Suppressor macrophage treated with lipopolysaccharide for 1 hour (primary cell): ENCODE measurements around the gene COG5.

ENCODE experiments used
- DNase-seq, 3 donors: peaks; one replicate each; pipeline ENCODE4 v3.0.0-alpha.2; 2020 to 2022

The COG5 gene

DNA sequence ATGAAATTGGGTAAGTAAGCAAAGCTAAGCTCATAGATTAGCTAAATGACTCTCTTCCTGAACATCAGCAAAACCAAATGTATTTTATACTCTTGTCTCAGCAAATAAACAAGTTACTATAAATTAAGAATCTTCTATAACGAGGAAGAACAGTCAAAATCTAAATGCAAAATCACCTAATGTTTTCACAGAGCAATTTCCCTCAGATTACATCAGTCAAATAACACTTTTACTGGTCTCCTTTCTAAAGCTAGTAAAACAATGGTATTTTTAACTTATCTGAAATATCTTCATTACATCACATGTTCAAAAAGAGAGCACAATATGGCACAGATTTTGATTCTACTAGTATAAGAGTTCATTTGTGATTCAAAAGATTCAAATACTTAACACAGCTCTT lies 110.3 kb downstream of the COG5 start:
- DNase-seq: no peak

DNA sequence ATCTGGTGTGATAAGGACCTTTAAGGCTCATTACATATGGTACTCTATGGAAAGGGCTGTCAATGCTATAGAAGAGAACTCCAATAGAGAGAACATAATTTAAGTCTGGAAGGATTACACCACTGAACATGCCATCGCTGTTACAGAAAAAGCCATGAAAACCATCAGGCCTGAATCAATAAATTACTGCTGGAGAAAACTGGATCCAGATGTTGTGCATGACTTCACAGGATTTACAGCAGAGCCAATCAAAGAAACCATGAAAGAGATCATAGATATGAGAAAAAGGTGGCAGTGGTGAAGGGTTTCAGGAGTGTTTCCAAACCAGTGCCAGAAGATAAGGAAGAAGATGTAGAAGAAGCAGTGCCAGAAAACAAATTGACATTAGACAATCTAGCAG lies 112.8 kb downstream of the COG5 start:
- no peak for DNase-seq

DNA sequence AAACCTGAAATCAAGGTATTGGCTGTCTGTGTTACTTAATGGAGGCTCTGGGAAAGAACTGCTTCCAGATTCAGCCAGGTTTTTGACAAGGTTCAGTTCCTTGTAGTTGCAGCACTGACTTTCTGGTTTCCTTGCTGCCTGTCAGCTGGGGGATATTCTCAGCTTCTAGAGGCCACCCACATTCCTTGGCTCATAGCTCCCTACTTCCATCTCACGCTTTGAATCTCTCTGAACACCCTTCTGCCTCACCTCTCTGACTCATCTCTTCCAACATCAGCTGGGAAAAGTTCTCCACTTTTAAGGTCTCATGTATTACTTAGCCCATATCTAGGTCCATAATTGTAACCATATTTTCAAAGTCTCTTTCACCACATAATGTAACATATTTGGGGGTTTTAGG lies 116.7 kb downstream of the COG5 start:
- no peak for DNase-seq

DNA sequence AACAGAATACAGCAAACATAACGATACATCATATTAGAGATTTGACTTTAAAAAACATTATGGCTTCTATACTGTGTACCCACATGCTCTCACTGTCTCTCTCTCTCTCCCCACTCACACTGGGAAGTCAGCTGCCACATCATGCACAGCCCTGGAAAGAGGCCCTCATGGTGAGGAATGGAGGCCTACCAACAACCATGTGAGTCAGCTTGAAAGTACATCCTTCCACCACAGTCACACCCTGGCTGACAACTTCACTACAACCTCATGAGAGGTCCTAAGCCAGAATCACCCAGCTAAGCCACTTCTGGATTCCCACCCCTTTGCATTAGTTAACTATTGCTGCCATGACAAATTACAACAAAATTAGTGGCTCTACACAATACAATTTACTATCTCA lies 117.2 kb downstream of the COG5 start:
- no peak for DNase-seq

DNA sequence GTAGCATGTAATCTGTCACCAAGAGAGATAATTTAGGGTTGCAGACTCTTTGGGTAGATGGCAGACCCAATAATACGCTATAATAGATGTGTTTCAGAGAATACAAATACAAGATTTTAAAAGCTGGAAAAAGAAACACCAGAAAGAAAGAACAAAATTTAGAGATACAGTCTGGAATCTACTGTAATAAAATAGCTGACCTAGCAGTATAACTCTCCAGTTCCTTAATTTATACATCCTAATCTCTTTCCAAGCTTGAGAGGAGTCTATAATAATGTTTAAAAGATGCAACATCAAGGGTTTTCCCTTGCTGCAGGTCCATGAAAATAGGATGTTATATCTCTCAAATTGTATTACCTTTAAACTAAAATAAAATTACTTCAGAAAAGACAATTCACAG lies 121.0 kb downstream of the COG5 start:
- DNase-seq: no peak

DNA sequence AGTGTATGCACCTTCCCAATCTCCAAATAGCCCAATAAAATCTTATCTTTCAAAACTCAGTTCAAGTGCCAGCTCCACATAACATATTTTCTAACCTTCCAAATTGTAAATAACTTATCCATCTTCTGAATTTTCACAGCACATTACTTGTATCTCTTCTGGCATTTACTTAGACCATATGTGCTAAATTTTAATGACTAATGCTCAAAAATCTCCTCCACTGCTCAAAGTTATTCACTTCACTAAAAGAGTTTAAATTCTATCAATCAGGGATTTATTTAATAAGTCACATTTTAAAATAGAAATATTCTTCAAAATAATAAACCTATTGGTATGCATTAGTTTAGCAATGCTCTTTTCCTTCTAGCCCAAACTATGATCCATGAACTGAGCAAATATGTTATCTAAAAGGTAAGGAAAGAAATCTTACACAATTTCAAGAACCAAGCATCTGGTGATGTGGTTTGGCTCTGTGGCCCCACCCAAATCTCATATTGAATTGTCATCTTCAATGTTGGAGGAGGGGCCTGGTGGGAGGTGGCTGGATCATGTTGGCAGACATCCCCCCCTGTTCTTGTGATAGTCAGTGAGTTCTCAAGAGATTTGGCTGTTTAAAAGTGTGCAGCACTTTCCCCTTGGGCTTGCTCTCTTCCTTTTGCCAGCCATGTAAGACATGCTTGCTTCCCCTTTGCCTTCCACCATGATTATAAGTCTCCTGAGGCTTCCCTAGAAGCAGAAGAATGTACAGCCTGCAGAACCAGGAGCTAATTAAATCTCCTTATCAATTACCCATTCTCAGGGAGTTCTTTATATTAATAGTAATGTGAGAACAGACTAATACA lies 121.9 kb downstream of the COG5 start:
- DNase-seq: no peak

DNA sequence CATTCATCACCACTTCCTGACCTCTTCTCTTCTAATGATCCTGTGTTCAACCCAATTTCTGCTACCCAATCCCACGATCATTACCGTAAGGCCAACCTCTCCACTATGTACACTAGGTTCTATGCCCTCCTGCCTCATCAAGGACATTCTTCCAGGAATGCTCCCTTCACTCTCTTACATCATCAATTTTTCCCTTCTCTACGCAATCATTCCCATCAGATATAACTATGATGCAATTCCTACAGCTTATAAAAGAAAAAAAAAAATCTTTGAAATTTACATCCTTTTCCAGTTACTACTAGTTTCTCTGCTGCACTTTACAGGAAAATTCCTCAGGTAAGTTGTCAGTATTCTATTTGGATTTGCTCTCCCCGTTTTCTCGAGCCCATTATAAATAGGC lies 124.7 kb downstream of the COG5 start:
- DNase-seq: no peak

DNA sequence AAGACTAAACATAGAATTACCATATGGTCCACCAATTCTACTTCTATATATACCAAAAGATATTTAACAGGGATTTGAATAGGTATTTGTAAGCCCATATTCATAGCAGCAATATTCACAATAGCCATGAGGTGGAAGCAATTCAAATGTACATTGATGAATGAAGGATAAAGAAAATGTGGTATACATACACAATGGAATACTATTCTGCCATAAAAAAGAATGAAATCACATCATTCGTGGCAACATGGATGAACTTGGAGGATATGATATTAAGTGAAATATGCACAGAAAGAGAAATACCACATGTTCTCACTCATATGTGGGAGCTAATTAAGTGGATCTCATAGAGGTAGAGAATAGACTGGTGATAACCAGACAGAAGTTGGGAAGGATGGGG lies 128.0 kb downstream of the COG5 start:
- no peak for DNase-seq

DNA sequence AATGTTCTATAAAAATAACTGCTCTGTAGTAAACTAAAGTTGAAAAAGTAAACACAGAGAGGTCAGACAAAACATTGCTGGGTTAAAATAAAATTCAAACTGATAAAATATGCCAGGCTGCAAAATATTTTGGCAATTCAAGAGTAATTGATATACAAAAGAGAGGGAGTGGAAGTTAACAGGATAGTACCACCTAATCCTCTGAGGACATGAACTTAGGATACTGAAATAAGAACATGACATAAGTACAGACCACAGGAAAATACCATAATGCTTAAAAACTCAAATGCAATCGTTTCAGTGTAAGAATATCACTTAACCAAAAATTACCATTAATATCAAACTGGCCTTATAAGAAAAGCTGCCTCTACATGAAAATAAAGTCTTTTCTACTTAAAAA lies 131.5 kb downstream of the COG5 start:
- no peak for DNase-seq

DNA sequence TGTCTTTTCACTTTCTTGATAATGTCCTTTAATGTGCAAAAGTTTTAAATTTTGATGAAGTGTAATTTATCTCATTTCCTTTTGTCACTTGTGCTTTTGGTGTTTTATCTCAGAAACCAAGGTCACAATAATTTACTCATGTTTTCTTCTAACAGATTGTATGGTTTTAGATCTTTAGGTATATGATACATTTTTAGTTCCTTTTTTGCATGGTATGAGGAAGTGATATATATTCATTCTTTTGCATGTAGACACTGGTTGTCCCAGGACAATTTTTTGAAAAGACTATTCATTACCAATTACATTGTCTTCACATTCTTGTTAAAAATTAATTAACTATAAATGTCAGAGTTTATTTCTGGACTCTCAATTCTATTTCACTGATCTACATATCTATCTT lies 133.7 kb downstream of the COG5 start:
- no peak for DNase-seq

DNA sequence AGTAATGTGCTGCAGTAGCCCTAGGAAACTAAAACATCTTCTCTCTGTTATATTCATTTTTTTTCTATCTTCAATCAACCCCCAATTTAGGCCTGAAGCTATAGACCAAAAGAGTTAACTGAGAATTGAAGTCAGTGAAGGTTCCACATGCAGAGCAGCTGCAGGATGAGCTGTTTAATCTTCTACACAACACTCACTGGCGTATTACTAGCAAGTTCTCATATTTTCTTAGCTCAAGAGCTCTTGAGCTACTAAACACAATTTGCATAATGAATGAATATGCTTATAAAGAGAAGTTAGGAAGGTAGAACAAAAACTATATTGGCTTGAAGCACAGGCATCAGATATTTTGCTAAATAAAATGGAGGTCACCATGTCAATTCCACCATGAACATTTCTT lies 135.1 kb downstream of the COG5 start:
- no peak for DNase-seq

DNA sequence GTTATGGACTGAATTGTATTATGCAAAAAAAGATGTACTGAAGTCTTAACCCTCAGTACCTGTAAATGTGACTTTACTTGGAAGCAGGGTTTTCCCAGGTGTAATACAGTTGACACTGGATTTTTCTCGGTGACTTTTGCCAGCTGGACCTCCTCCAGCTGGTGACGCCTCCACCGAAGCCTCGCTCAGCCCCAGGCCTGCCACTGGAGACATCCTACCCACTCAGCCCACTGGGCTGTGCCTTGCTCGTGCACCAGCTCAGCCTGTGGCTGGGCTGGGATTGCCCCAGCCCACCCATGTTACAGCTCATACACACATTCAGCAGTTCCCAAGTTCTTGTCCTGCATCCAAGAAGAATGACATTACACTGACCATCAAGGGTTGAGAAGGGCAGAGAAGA lies 136.3 kb downstream of the COG5 start:
- DNase-seq: no peak

DNA sequence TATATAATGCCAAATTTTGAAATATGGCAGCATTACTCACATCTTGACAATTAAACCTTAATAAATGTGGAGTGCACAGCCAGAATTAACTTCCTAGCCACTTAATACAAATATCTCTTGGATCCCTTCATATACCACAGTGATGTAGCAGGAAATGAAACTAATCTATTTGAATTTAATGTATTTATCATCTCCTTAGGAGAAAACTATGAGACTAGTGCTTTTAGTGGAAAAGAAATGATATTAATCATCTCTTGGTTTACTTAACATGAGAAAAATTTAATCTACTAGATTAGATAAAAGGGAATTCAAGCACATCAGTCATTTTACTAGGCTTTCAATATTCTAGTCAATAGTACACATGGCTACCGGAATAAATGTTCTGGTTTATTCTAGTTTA lies 149.5 kb downstream of the COG5 start:
- no peak for DNase-seq

DNA sequence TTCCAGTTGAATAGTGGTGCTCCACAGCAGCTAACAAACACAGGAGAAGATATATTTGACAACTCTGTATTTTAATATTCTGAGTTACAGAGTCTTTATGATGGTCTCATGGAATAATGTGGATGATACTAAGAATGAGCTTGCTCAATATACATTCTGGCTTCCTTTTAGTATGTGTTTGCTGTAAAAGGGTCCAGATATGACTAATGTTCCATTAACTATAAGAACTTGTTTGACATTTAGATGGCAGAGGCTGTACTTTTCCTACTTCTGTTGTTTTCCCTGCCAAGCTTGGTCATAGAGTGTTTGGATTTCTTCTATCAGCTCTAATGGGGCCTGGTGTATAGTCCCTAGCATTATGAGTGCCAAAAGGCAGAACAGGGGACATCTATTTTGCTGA lies 155.4 kb downstream of the COG5 start:
- DNase-seq: no peak

DNA sequence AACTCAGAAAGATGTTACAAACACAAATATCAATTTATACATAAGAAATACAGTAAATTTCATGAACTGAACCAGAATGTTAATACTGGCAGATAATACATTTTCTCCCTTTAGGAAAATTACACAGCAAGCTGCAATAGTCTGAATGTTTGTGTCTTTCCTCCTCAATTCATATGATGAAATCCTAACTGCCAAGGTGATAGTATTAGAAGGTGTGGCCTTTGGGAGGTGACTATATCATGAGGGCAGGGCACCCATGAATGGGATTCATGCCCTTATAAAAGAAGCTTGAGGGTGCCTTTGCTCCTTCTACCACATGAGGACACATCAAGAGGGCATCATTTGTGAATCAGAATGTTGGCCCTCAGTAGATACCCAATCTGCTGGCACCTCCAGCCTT lies 158.2 kb downstream of the COG5 start:
- DNase-seq: no peak

DNA sequence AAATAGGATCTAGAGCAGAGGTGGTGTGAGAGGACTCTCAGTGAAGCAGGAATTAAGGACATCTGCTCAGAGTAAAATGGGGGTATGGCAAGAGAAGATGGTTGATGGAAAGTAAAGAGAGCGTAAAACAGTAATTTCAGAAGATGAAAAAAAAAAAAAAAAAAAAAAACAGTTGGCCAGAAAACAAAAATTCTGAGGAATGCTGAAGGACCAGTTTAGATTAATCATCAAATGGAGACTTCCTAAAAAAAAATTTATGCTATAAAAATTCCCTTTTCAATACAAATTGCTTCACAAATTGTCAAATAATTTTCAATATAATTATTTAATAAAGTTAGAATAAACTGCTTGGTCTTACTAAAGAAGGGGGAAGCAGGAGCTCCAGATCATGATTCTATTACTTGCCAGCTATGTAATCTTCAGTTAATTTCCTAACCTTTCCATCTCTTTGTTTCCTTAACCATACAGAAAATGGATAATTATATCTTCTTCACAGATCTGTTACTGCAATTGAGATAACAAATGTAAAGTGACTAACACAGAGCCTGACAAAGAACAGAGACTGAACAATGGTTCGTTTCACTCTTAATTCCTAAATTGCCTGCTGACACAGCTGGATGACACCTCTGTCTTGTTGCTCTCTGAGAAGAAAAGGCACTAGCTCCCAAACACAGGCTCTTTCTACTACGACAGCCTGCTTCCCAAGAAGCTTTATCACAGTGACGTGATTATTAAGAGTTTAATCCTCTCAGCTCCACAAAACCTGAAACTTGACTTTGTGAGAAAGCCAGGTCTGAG lies 158.8 kb downstream of the COG5 start:
- no peak for DNase-seq

DNA sequence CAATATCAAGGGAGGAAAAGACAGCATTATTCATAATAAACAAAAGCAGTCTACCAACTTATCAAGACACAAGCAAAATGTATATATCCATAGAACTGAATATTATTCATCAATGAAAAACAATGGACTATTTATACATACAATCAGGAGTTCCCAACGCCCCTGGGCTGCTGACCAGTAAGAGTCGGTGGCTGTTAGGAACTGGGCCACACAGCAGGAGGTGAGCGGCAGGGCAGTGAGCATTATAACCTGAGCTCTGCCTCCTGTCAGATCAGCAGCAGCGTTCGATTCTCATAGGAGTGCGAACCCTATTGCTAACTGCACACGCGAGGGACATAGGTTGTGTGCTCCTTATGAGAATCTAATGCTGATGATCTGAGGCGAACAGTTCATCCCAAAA lies 165.6 kb downstream of the COG5 start:
- DNase-seq: no peak

DNA sequence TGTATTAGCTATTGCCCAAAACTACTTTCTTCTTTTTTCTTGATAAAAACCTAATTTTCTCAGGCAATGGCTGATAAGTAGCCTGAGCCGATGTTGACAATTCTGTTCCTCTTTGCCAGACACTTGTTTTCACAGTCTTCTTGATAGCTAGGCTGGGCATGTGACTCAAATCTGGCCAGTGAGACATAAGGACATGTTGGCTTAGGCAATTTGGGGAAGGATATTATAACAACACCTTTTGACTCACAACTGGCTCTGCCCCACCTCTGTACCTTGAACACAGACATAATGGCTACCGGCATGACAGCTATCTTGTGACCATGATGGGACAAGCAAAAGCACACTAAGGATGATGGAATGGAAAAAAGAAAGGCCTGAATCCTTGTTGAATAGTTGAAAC lies 166.7 kb downstream of the COG5 start:
- peak; percentile 8 to 28 (median 19) for DNase-seq

DNA sequence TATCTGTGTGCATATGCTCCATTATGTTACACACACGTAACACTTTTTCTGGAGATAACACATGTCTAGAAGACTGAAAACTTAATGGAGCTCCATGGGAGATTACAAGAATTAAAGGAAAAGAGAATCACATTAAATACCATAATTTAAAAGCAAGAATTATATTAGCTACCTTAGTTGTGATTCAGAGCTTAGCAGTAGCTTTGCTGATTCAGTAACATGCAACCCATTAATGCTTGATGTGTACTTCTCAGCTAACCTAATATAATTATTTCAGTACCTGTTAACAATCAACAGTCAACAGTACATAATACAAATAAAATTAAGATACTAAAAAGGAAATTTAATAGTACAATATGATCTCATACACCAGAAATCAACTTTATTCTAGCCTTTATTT lies 167.6 kb downstream of the COG5 start:
- no peak for DNase-seq

DNA sequence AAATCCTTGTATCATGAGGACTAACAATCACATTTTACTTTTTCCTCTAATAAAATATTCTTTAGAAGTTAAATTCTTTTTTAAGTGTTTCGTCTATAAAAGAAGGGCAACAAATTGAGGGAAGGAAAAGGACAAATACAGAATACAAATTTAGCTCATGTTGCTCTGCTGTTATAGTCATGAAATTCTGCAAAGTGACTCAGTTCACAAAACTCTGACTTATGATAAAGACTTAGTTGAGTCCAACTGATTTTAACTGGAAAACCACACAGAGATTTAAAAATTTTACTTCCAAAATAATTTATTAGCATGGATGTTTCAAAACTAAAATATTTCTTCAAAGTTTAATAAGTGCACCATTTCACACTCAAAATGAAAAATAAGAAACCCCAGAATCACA lies 168.9 kb downstream of the COG5 start:
- no peak for DNase-seq

DNA sequence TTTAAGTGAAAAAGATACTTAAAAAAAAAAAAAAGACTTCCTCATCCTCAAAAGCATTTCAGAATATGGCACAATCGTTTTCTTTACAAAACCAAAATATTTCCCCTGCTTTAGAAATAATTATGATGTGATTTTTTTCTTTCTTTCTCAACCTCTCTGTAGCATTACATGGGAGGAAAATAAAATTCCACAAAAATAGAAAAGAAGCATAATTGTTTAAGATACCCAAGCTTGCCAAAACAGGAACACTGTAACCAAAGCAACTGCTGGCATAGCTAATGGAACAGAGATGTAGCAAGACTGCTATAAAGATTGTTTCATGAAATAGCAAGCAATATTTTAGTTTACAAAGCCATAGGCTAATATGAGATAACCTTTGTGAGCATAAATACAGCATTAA lies 169.4 kb downstream of the COG5 start:
- DNase-seq: peak in 1 of 3 donors; percentile 14

DNA sequence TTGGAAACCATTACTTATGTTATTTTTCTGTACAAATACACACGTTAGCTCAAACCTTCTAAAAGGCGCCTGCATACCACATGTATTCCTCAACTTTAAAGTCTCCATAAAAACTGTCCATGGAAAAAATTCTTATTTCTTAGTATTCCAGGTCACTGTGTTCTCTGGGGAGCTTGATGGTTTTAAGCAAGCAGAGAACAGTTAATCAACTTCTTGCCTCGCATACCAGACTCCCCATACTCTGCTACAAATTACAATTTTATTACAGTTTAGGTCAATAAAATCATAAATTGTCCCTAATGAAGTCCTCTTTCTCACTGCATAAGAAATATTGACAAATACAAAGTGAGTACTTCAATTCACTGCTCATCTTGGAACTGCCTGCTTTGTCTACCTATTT lies 170.9 kb downstream of the COG5 start:
- DNase-seq: no peak

DNA sequence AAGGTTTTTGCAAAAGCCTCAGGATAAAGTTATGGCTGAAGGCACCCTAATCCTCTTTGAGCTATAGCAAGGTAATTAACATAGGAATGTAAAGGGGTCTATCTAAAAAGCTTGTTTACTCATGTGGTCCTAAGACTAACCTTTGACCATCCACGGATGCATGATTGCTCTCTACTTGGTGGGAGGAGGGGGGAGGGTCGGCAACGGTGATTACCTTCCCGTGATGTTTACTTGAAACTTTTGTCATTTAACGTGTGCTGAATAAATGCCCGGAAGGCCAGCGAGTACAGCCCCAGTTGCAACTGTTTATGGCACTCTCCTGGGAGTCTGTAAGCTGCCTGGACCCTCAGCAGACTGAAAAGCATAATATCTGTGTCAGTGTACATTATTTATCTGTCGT lies 172.8 kb downstream of the COG5 start:
- DNase-seq: no peak

DNA sequence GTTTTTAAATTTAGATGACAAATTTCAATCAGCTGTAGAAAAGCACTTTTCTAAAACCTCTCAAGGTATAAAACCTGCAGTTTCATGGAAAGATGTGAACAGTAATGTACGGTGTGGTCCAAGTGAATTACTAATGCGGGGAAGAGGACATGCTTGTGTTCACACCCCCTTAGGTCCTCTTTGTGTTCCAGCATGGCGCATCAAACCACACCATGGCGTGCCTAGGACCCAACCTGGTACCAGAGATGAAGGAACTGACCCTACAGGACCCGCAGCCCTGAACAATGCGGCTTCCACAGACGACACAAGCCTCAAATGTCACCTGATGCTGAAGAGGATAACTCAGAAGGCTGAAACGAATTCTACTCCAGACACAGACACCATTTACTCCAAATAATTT lies 175.1 kb downstream of the COG5 start:
- DNase-seq: no peak
